Measurements from ENCODE around the gene NTM. TPM values are rescaled to one million over a fixed set of nuclear protein-coding genes. Genes with fewer than 3 reads are reported as not detected.

Gene NTM
- 9.2 and 28.6 TPM in 2 replicates for total RNA-seq
- polyA plus RNA-seq = 12.3 and 32.1 TPM in 2 replicates
- polyA plus RNA-seq (2012) = 10.8 and 23.6 TPM in 2 replicates
- 13.2 and 43.1 TPM in 2 replicates for polyA minus RNA-seq (ENCODE audit: low replicate concordance)

GRCh38 chr11:131370090-131370751 is at the start of gene NTM:
Gene NTM, plus strand, starts transcription at chr11:131370615.
- no peak within 1 kb of the TSS for H3K4me3 ChIP-seq (replicated peaks in 1 of 4; ENCODE audit: control extremely low read depth in 1 of 4, insufficient read depth in 1 of 4, low read depth in 3 of 4, low read length in 4 of 4)
- no peak within 1 kb of the TSS for H3K9ac ChIP-seq (ENCODE audit: insufficient read depth, low read length)
- no peaks in the 10 kb centered on the region for H3K4me1 ChIP-seq (ENCODE audit: control insufficient read depth, extremely low read depth, insufficient read depth, low read length)
- no peak within 1 kb of the TSS for H3K27ac ChIP-seq (ENCODE audit: insufficient read depth, low read length)
- peaks cover 5% of the 10 kb centered on the region for H3K27me3 ChIP-seq (ENCODE audit: control insufficient read depth, insufficient read depth, low read length)
- no peaks in the 10 kb centered on the region for H3K9me3 ChIP-seq (ENCODE audit: control insufficient read depth, insufficient read depth, low read depth, low read length)
- no peaks in the 10 kb centered on the region for H3K36me3 ChIP-seq (ENCODE audit: control insufficient read depth, insufficient read depth, low read length)
- H4K20me1 ChIP-seq (ENCODE audit: control insufficient read depth, extremely low read depth, insufficient read depth, low read length) = no peaks in the 10 kb centered on the region
- no peak within 1 kb of the TSS for H2AFZ ChIP-seq (ENCODE audit: low read length)
- DNase-seq (ENCODE audit: low read depth in 2 of 2) = peak; percentile 48 to 68
- H3K79me2 ChIP-seq (ENCODE audit: control insufficient read depth, insufficient read depth, low read length) = no peaks in the 10 kb centered on the region
- no peak within 1 kb of the TSS for H3K4me2 ChIP-seq (ENCODE audit: extremely low read depth, insufficient read depth, low read length)
- TF ChIP-seq CTCF (conservative IDR thresholded peaks at IDR 0.05 in 1 of 2, IDR thresholded peaks at IDR 0.05 in 1 of 2; ENCODE audit: low read depth in 1 of 2, low read length in 2 of 2) (no peak), EZH2 (IDR thresholded peaks at IDR 0.05; ENCODE audit: low read length, missing control alignments) (no peak)

- H2AFZ ChIP-seq (ENCODE audit: low read length) = no peak overlapping the region
- no peak overlapping the region for H3K9ac ChIP-seq (ENCODE audit: insufficient read depth, low read length)
- DNase-seq (ENCODE audit: low read depth in 2 of 2) = no peak
- no peaks in the 10 kb centered on the region for H3K9me3 ChIP-seq (ENCODE audit: control insufficient read depth, insufficient read depth, low read depth, low read length)
- TF ChIP-seq CTCF (conservative IDR thresholded peaks at IDR 0.05 in 1 of 2, IDR thresholded peaks at IDR 0.05 in 1 of 2; ENCODE audit: low read depth in 1 of 2, low read length in 2 of 2) = no peak
- TF ChIP-seq EZH2 (IDR thresholded peaks at IDR 0.05; ENCODE audit: low read length, missing control alignments) = no peak
- H3K36me3 ChIP-seq (ENCODE audit: control insufficient read depth, insufficient read depth, low read length) = no peaks in the 10 kb centered on the region
- no peak overlapping the region for H3K4me3 ChIP-seq (replicated peaks in 1 of 4; ENCODE audit: control extremely low read depth in 1 of 4, insufficient read depth in 1 of 4, low read depth in 3 of 4, low read length in 4 of 4)
- no peaks in the 10 kb centered on the region for H4K20me1 ChIP-seq (ENCODE audit: control insufficient read depth, extremely low read depth, insufficient read depth, low read length)
- no peaks in the 10 kb centered on the region for H3K4me1 ChIP-seq (ENCODE audit: control insufficient read depth, extremely low read depth, insufficient read depth, low read length)
- no peaks in the 10 kb centered on the region for H3K27me3 ChIP-seq (ENCODE audit: control insufficient read depth, insufficient read depth, low read length)
- no peak overlapping the region for H3K27ac ChIP-seq (ENCODE audit: insufficient read depth, low read length)
- H3K79me2 ChIP-seq (ENCODE audit: control insufficient read depth, insufficient read depth, low read length) = no peaks in the 10 kb centered on the region
- H3K4me2 ChIP-seq (ENCODE audit: extremely low read depth, insufficient read depth, low read length) = no peak overlapping the region
These were observed 45.4 kb upstream of the NTM start for GRCh38 chr11:131324921-131325570.

GRCh38 chr11:131326829-131327228 is 43.6 kb upstream of the NTM start:
- Histone ChIP-seq H3K4me3 (replicated peaks in 1 of 4; ENCODE audit: control extremely low read depth in 1 of 4, insufficient read depth in 1 of 4, low read depth in 3 of 4, low read length in 4 of 4) (no peak overlapping the region), H3K9me3 (ENCODE audit: control insufficient read depth, insufficient read depth, low read depth, low read length) (no peaks in the 10 kb centered on the region), H3K27ac (ENCODE audit: insufficient read depth, low read length) (no peak overlapping the region), H3K9ac (ENCODE audit: insufficient read depth, low read length) (no peak overlapping the region), H4K20me1 (ENCODE audit: control insufficient read depth, extremely low read depth, insufficient read depth, low read length) (no peaks in the 10 kb centered on the region), H2AFZ (ENCODE audit: low read length) (no peak overlapping the region), H3K27me3 (ENCODE audit: control insufficient read depth, insufficient read depth, low read length) (no peaks in the 10 kb centered on the region), H3K36me3 (ENCODE audit: control insufficient read depth, insufficient read depth, low read length) (no peaks in the 10 kb centered on the region), H3K4me2 (ENCODE audit: extremely low read depth, insufficient read depth, low read length) (no peak overlapping the region), H3K79me2 (ENCODE audit: control insufficient read depth, insufficient read depth, low read length) (no peaks in the 10 kb centered on the region), H3K4me1 (ENCODE audit: control insufficient read depth, extremely low read depth, insufficient read depth, low read length) (no peaks in the 10 kb centered on the region)
- DNase-seq (ENCODE audit: low read depth in 2 of 2) = no peak
- no peak for TF ChIP-seq EZH2 (IDR thresholded peaks at IDR 0.05; ENCODE audit: low read length, missing control alignments)
- no peak for TF ChIP-seq CTCF (conservative IDR thresholded peaks at IDR 0.05 in 1 of 2, IDR thresholded peaks at IDR 0.05 in 1 of 2; ENCODE audit: low read depth in 1 of 2, low read length in 2 of 2)
